ENCODE results near the gene PLXNB1.

DNA sequence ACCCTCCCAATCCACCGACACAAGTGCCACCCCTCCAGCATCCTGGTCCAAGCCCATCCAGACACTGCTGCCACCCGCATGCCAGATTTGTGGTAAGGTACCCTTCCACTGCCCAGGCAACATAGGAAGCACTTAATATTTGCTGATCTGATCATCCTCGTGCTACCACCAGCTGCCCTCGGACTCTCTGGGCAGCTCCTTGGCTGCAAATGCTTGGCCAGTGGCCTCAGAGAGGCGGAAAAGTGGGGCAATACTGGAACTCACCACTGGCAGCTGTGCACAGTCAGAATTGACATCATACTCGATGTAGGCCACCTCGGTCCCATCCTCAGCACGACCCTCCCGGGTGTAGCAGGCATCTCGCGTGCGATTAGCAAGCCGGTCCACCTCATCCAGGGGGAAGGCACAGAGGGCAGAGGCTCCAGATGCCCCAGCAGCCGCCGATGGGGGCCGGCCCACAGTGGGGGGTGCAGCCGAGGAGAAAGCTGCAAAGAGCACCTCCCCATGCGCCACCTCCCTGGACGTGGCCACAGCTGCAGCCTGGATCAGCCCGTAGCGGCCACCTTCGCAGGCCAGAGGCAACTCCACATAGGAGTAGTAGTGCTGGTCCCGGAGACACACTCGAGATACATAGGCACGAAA is 6.5 kb downstream of the PLXNB1 start:
- TF ChIP-seq CTCF (IDR thresholded peaks at IDR 0.05; ENCODE audit: low read length) (no peak), EZH2 (IDR thresholded peaks at IDR 0.05; ENCODE audit: borderline replicate concordance, low read length) (no peak)
